SW 1271 (cell line): ENCODE measurements around the gene TC2N.
A peak's percentile ranks its signal among the peaks of the same experiment; 100 is the strongest.
"Not testable (repeated sequence)": the region's sequence is repeated elsewhere in the genome, so short reads cannot be mapped to it uniquely, and the experiment has no call there.

Experiments
- DNase-seq, 2 experiments: peaks; one replicate each; lab custom pipeline; 2025; lab: John Stamatoyannopoulos, UW

TC2N gene

DNA sequence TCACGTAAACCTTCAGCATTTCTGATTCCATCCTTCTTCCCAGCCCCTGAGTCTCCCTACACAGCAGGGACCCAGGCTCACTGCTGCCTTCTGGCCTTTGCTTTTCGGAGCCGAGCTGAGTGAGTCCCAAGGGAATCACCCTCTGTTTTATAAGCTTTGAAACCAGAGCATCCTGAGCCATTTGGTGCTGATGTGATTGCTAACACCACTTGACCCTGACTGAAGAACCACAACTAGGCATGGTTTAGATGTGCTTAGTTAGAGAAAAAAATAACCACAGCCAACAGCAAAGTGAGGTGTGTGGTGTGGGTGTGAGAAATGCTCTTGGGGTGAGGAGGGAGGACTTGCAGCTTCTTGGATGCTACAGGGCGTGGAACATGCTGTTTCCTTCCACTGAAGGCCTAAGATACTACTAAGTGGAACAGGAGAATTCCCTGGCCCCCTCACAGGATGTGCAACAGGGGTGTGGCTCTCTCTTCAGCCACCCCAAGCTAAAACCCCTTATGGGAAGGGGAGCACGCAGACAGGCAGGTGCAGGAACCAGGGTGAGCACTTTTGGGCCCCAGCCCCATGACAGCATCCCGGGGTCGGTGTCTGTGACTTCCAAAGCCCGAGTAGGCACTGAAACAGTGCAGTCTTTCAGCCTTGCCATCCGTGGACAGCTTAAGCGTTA lies at the start of gene TC2N:
TSS of gene TC2N (minus strand) at position 221 of the 673 bp plus-strand sequence. CDS start 53,767 bp downstream, outside the sequence.
- DNase-seq, result no peak

- no peak for DNase-seq
Observed at GRCh38 chr14:91912035-91912434, 44.7 kb upstream of the TC2N start.

- peak; percentile 23 to 58 for DNase-seq
Observed at GRCh38 chr14:91911474-91912032, 44.2 kb upstream of the TC2N start.

GRCh38 chr14:91910196-91910595 lies 42.9 kb upstream of the TC2N start:
- no peak for DNase-seq

DNA sequence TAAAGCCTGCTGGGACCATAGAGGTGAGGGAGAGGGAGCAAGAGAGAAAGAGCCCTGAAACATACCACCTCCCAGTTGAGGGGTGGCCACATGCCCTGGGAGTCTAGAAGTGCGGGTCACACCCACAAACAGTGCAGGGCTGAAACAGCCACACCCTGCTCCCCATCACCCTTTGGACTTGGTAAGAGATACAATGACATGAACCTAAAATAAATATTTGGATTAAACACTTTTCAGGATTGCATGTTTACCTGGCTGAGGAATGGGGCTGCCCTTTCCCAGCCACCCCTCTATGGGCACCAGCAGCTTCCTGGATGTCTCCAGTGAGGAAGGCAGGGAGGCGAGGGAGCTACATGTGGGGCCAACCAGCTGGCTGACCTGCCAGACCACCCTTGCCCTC lies 39.0 kb upstream of the TC2N start:
- no peak for DNase-seq

- no peak for DNase-seq
Observed at GRCh38 chr14:91904956-91905645, 37.8 kb upstream of the TC2N start.

GRCh38 chr14:91904483-91904882 lies 37.1 kb upstream of the TC2N start:
- no peak for DNase-seq

DNA sequence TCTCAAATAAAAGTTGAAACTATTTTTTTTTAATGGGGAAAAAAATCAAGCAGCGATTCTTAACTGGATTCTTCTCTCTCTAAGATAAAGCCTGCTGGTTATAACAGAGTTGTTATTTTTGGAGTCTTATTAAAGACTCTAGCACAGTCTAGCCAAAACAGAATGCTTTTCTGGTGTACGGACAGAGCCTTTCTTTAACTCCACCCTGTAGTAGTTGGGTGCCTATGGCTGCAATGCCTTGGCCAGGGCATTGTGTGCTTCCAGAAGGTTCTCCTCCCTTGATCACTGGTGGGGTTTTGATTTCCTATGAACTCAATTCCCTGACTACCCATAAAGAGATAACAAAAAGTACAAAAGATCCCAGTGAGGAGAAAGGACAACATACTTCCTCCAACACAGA lies 35.7 kb upstream of the TC2N start:
- DNase-seq, result no peak

DNA sequence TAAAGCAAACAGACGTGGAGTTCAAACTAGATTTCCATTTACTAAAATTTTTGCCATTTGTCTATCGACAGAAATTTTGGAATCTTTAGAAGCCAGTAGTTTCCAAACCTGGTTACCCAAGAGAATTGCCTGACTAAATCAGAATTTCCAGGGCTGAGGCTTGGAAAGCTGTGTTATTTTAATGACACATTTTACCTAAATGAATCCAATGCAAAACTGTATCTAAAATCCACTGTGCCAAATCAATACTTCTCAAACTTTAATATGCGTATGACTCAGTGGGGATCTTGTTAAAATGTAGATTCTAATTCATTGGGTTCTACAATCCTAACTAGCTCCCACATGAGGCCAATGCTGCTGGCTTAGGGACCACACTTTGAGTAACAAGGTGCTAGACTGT lies 35.0 kb upstream of the TC2N start:
- DNase-seq, result no peak

DNA sequence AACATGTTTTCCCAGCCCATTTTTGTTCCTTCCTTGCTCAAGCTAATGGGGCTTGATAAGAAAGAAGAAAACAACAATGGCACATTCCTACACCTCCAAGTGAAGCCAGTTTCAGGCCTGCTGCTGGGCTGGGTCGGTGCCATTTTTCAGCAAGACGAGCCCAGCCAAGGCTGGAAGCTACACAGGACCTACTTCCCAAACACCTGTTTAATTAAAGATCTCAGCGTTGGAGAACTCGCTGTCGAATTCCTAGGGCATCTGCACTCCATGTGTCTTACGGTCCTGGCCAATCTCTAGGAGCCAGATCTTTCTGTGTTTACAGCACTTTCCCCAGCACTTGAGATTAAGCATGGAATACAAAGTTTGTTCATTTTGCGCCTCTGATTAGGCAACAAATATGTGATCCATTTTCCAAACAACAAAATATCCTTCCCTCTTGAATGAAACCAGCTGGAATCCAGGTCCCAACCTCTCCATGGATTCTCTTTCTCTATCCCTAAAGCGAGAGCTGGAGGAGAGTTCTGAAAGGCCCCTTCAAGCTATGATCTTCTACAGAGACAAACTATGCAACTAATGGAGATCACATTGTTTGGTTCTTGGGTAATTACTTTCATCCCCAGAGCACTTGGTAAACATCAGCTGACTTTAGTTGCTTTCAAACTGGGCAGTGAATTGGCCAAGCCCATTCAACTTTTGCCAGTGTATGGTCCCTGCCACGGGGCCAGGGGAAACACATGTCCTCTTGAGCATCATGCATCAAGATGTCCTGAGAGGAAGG lies 34.3 kb upstream of the TC2N start:
- DNase-seq, result no peak

- no peak for DNase-seq
Observed at GRCh38 chr14:91899806-91900205, 32.5 kb upstream of the TC2N start.

DNA sequence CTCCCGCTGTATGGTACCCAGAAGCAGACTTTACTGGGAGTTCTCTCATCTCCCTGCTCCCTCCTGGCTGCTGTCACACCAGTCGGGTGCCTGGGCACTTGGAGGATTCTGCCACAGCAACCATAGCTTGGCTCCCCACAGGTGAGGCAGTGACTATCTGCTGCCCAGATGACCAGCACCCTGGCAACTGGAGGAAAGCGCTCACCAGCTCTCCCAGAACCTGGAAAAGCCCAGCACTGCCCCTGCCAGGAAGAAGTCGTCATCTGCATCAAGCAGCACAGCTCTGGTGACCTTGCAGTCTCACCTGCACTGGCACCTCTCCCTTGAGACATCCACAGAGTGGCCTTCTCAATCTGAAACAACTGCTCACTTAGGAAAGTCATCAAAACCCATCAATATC lies 31.9 kb upstream of the TC2N start:
- DNase-seq, result no peak

DNA sequence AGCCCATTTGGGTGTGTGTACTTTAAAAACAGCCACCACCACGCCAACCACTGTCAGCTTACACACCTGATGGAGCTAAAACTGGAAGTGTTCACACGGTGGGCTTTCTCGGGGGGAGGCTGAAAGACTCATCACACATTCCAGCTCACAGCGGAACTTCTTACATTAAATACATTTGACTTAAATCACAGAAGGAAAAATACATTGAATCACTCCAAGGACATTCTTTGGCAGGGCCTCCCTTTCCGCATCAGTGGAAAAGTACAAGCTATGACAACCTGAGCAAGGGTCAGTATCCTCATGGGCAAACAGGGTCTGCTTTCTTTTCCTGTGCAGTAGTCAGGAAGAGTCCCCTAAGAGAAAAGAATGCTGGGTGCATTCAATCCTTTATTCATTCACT lies 31.0 kb upstream of the TC2N start:
- DNase-seq, result no peak

DNA sequence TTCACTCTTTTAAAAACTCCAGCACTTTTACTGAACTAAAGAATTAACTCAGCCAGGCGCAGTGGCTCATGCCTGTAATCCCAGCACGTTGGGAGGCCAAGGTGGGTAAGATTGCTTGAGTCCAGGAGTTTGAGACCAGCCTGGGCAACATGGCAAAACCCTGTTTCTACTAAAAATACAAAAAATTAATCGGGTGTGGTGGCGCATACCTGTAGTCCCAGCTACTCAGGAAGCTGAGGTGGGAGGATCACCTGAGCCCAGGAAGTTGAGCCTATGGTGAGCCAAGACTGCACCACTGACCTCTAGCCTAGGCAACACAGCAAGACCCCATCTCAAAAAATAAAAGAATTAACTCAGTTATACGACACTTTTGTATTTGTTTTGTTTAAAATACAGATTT lies 30.4 kb upstream of the TC2N start:
- DNase-seq, result not testable (repeated sequence)

DNA sequence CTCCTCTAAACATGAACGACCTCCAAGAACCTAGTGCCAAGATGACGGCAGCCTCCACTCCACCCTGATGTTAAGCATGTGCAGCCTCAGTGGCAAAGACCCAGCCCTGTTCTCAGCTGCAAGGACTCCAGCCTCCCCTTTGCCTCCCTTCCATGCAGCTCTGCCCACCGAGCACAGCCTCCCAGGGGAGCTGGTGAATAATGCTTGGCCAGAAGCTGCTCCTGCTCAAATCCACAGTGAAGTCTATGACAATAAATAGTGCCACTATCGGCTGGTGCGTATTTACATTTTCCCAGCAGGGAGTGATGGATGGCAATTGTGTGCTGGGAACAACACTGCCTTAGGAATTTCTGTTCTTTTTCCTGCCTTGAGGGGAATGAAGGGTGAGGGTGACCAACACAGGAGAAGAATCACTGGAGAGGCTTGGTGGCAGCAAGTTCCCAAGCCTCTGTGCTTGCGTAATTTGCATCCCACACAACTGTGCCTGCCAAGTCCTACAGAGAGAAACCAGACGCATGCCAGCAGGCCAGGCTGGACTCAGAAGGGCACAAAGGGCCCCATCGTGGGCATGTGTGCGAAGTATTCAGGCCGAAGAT lies 29.9 kb upstream of the TC2N start:
- DNase-seq, result no peak

DNA sequence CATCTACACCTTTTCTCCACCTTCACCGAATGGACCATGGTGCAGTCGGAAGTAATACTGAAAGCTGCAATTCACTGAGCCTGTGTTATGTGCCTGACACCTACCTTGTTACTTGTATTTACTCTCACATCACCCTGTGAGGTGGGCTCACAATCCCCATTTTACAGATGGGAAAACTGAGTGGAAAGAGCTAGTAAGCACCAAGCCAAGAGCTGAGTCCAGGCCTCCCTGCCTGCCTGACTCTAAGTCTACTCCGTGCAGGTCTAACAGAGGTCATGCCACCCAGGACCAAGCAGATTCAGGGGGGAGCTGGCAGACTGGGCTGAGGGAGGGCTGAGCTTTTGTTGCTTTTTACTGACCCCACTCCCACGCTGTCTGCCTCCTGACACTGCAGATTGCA lies 29.1 kb upstream of the TC2N start:
- no peak for DNase-seq

DNA sequence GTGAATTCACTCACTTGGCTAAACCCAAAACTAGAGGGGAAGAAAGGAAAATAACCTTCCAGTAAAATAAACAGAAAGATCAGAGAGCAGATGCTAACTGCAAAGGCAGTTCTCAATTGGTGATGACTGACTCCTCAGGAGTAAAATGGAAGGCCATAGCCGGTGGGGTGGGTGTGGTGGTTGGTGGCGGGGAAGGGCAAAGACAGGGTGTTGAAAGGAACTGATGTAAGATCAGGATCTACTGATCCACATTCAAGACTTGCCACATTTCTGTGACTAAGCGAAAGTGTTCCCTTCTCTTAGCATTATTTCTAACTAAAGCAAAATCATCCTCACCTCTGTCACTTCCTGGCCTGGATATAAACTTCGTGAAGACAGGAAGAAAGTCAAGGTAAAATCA lies 26.3 kb upstream of the TC2N start:
- DNase-seq, result no peak

GRCh38 chr14:91893007-91893406 lies 25.7 kb upstream of the TC2N start:
- DNase-seq, result no peak

DNA sequence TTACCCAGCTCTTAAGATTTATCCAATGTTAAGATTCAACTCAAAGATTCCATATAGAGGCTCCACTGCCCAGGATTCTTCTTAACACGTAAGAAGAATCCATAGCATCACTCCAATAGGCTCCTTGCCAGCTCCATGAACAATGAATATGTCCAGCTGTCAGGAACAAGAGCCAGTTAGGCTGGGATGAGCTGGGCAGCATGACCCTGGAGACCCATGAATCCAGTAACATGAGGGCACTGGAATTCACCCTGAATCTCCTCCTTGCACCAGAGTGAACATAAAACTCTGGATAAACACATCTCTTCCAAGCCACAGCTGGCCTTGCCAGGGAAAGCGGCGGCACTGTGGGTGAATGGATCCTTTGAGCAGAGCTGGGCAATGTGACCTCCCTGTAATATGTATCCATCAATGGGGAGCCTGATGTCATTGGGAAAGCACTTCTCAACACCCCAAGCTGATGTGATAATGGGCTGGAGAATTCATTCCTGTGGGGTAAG lies 24.4 kb upstream of the TC2N start:
- no peak for DNase-seq

- no peak for DNase-seq
Observed at GRCh38 chr14:91891101-91891500, 23.8 kb upstream of the TC2N start.

- no peak for DNase-seq
Observed at GRCh38 chr14:91890291-91890749, 23.0 kb upstream of the TC2N start.
